ENCODE results near the gene PPP1R9A. TPM values are rescaled to one million over a fixed set of nuclear protein-coding genes. Genes with fewer than 3 reads are reported as not detected.

Gene PPP1R9A
- total RNA-seq, 4 donors from 2014 or later = 4.7 to 23.9 (median 11.8) TPM

DNA sequence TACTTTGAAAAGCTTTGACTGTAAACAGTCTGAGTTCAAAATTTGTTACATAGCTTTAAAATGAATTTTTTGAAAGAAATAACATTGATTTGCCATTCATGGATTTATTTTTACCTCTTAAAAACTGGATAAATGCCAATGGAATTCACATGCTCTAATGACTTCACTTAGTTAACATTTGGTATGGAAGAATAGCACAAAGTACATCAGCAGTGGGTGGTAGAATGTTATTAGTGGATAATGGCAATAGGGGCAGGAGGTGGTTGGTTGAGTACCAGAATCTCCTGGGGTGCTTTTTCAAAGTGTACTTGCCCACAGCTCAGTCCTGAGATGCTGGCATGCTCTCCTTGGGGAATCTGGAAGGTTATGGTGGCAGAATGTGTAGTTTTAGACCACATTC is 4.7 kb downstream of the PPP1R9A start:
- no peaks in the 10 kb centered on the region for H3K9me3 ChIP-seq
- peaks cover 0 to 4% (median 0%) of the 10 kb centered on the region in 4 donors for H3K4me1 ChIP-seq
- TF ChIP-seq POLR2A (IDR thresholded peaks at IDR 0.05) = no peak
- no peak for TF ChIP-seq CTCF (IDR thresholded peaks at IDR 0.05)
- H3K36me3 ChIP-seq = no peaks in the 10 kb centered on the region
- H3K27ac ChIP-seq = no peak overlapping the region
- no peak for DNase-seq
- no peak overlapping the region for H3K4me3 ChIP-seq
- no peaks in the 10 kb centered on the region for H3K27me3 ChIP-seq

- TF ChIP-seq CTCF (IDR thresholded peaks at IDR 0.05) (no peak), POLR2A (IDR thresholded peaks at IDR 0.05) (no peak)
- Histone ChIP-seq H3K27ac (no peak overlapping the region), H3K4me1 (no peaks in the 10 kb centered on the region), H3K27me3 (no peaks in the 10 kb centered on the region), H3K4me3 (no peak overlapping the region), H3K36me3 (no peaks in the 10 kb centered on the region), H3K9me3 (no peaks in the 10 kb centered on the region)
- no peak for DNase-seq
These were observed 6.0 kb downstream of the PPP1R9A start for GRCh38 chr7:94913391-94913790.

GRCh38 chr7:94921911-94922310 is 14.5 kb downstream of the PPP1R9A start:
- H3K27ac ChIP-seq = no peak overlapping the region
- H3K4me1 ChIP-seq = no peaks in the 10 kb centered on the region
- no peak for DNase-seq
- H3K4me3 ChIP-seq = no peak overlapping the region
- no peaks in the 10 kb centered on the region for H3K36me3 ChIP-seq
- H3K9me3 ChIP-seq = no peaks in the 10 kb centered on the region
- no peaks in the 10 kb centered on the region for H3K27me3 ChIP-seq
- TF ChIP-seq CTCF (IDR thresholded peaks at IDR 0.05) = no peak

DNA sequence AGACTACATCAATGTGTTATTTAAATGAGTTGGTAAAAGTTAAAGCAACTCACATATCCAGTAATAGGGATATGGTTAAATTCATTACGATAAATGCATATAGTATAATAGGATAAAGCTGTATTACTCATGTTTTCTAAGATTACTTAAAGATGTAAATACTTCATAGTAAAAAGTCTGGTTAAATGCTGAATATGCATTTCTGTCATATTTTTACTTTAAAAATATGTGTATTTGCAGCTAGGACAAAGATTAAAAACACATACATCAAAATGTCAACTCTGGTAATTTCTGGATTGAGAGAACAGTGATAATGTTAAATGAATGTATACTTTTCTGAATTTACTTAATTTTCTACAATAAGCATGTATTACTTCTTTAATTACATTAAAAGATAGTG is 15.1 kb downstream of the PPP1R9A start:
- Histone ChIP-seq H3K4me3 (no peak overlapping the region), H3K9me3 (no peaks in the 10 kb centered on the region), H3K27me3 (no peaks in the 10 kb centered on the region), H3K36me3 (no peaks in the 10 kb centered on the region), H3K4me1 (no peaks in the 10 kb centered on the region), H3K27ac (no peak overlapping the region)
- TF ChIP-seq CTCF (IDR thresholded peaks at IDR 0.05) (no peak), POLR2A (IDR thresholded peaks at IDR 0.05) (no peak)
- DNase-seq = no peak

DNA sequence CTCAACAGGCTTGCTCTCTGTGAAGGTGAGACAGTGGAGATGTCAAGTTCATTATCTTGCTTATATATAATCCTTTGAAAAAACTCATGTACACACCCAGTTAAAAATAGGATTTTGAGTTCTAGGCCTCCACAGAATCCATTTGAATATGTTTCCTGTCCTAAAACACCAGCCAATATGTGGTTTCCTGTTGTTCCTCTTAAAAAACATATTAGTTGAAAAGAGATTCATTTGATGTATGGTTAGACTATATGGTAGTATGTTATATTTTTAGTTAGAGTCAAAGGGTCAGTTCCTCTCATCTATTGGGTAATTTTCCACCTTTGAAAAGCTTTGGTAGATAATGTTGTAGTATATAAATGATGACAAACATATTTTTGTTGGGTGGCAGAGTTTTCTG is 16.0 kb downstream of the PPP1R9A start:
- no peak overlapping the region for H3K27ac ChIP-seq
- H3K27me3 ChIP-seq = no peaks in the 10 kb centered on the region
- no peaks in the 10 kb centered on the region for H3K9me3 ChIP-seq
- no peaks in the 10 kb centered on the region for H3K36me3 ChIP-seq
- no peak for DNase-seq
- H3K4me1 ChIP-seq = no peaks in the 10 kb centered on the region
- H3K4me3 ChIP-seq = no peak overlapping the region
- no peak for TF ChIP-seq POLR2A (IDR thresholded peaks at IDR 0.05)
- no peak for TF ChIP-seq CTCF (IDR thresholded peaks at IDR 0.05)

GRCh38 chr7:94928168-94928707 is 20.8 kb downstream of the PPP1R9A start:
- Histone ChIP-seq H3K4me1 (no peaks in the 10 kb centered on the region), H3K27me3 (no peaks in the 10 kb centered on the region), H3K9me3 (no peaks in the 10 kb centered on the region), H3K36me3 (no peaks in the 10 kb centered on the region), H3K27ac (no peak overlapping the region), H3K4me3 (no peak overlapping the region)
- no peak for DNase-seq
- TF ChIP-seq POLR2A (IDR thresholded peaks at IDR 0.05) (no peak), CTCF (IDR thresholded peaks at IDR 0.05) (no peak)

Data from Peyer's patch (tissue), 4 donors.